Large intestine (tissue), 12 donors: ENCODE measurements around the gene OR52N1. TPM values are rescaled to one million over a fixed set of nuclear protein-coding genes. Genes with fewer than 3 reads are reported as not detected.

ENCODE experiments used
- DNase-seq, 2 donors: peaks; one replicate each; pipeline versions ENCODE4 v3.0.0 to v3.0.0-alpha.2; 2013
- H3K27ac ChIP-seq: one replicate; pipeline ENCODE4 v1.5.1; 2013; ENCODE audit warnings: low read length
- H3K27me3 ChIP-seq: 2 replicates; pipeline ENCODE4 v1.6.1; 2013; ENCODE audit warnings: low read length; ENCODE audit not compliant: control insufficient read depth, insufficient read depth
- H3K36me3 ChIP-seq: 2 replicates; pipeline ENCODE4 v1.6.1; 2013; ENCODE audit warnings: low read length; ENCODE audit not compliant: control insufficient read depth, insufficient read depth
- H3K4me1 ChIP-seq: one replicate; pipeline ENCODE4 v1.6.1; 2013; ENCODE audit warnings: low read length; ENCODE audit not compliant: control insufficient read depth, insufficient read depth
- H3K4me3 ChIP-seq: one replicate; pipeline ENCODE4 v1.5.1; 2013; ENCODE audit warnings: low read length
- H3K9me3 ChIP-seq: one replicate; pipeline ENCODE4 v1.6.1; 2013; ENCODE audit warnings: mild to moderate bottlenecking, low read depth, low read length, moderate library complexity; ENCODE audit not compliant: control insufficient read depth
- WGBS: methylation state at CpG from one replicate; pipeline ENCODE4 v1.1.5; 2013; ENCODE audit warnings: low lambda C conversion rate; ENCODE audit not compliant: insufficient coverage; 5-methylcytosine and 5-hydroxymethylcytosine counted together
- long read RNA-seq, 11 donors: transcript quantifications; one replicate each; lab custom pipeline, GENCODE V29; 2026
- polyA plus RNA-seq: library from polyadenylated mRNA; unstranded; fragments of 120-200 nt; gene quantifications from one replicate; pipeline ENCODE4 v1.2.1, GENCODE V29; 2013

OR52N1 gene
- not detected for polyA plus RNA-seq
- long read RNA-seq, donor 1: 0 reads
- long read RNA-seq, donor 2: 0 reads
- long read RNA-seq, donor 3: 0 reads
- long read RNA-seq, donor 4: 0 reads
- long read RNA-seq, donor 5: 0 reads
- long read RNA-seq, donor 6: 0 reads
- long read RNA-seq, donor 7: 0 reads
- long read RNA-seq, donor 8: 0 reads
- long read RNA-seq, donor 9: 0 reads
- long read RNA-seq, donor 10: 0 reads
- long read RNA-seq, donor 11: 0 reads

GRCh38 chr11:5791165-5791564 is at the start of gene OR52N1:
Gene OR52N1 (minus strand): TSS chr11:5791265. CDS start chr11:5788816, 2,449 bp downstream.
- Histone ChIP-seq H3K27me3 (no peaks in the 10 kb centered on the region), H3K36me3 (no peaks in the 10 kb centered on the region), H3K4me1 (no peaks in the 10 kb centered on the region), H3K27ac (no peak within 1 kb of the TSS), H3K4me3 (no peak within 1 kb of the TSS), H3K9me3 (no peaks in the 10 kb centered on the region)
- no CpG with 5 or more reads among the region's 3 CpGs for WGBS
- DNase-seq: no peak

- H3K4me3 ChIP-seq: no peak overlapping the region
- DNase-seq: no peak
- no peaks in the 10 kb centered on the region for H3K9me3 ChIP-seq
- no peak overlapping the region for H3K27ac ChIP-seq
- no peaks in the 10 kb centered on the region for H3K36me3 ChIP-seq
- no peaks in the 10 kb centered on the region for H3K27me3 ChIP-seq
- H3K4me1 ChIP-seq: no peaks in the 10 kb centered on the region
- 87% methylated on average over 2 of the region's 2 CpGs for WGBS
These were observed 46.6 kb upstream of the OR52N1 start for GRCh38 chr11:5837695-5838094.

DNA sequence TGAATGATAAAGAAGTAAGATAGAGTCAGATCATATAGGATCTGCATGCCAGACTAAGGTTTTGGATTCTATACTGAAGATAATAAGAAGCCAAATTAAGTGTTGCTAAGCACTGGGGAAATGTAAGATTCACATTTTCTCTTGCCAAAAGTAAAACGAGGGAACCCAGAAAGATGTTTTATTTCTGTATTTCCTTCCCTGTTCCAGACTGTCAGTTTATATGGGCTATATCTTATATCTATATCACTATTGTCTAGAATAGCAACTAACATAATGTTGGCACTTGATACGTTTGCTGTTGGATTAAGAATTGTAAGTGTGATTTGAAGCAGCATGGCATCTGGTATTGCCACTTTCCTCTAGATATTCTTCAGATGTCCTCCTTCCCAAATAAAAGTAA is 42.4 kb upstream of the OR52N1 start:
- Histone ChIP-seq H3K4me1 (no peaks in the 10 kb centered on the region), H3K36me3 (no peaks in the 10 kb centered on the region), H3K27ac (no peak overlapping the region), H3K4me3 (no peak overlapping the region), H3K27me3 (no peaks in the 10 kb centered on the region), H3K9me3 (no peaks in the 10 kb centered on the region)
- no CpG with 5 or more reads among the region's 2 CpGs for WGBS
- DNase-seq: no peak

DNA sequence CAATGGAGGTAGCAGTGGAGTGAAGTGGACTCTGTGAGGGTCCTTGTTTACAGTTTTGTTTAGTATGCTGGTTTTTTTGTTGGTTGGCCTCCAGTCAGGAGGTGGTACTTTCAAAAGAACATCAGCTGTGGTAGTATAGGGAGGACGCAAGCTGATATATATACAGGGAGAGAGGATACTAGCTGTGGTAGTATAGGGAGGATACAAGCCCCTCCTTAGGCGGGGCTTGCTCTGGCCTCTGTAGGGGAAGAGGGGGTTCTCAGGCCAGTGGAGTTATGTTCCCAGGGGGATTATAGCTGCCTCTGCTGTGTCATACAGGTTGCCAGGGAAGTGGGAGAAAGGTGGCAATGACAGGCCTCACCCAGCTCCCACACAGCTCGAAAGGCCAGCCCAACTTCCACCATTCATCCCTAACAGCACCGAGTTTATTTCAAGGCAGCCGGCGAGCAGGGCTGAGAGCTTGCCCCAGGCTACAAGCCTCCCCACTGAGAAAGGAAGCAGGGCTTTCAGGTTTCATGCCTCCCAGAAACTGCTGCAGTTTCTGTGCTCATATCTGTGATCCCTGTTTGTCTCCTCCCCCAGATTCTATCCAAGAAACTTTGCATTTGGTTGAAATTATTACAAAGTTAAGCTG is 40.2 kb upstream of the OR52N1 start:
- no peaks in the 10 kb centered on the region for H3K27me3 ChIP-seq
- no peaks in the 10 kb centered on the region for H3K9me3 ChIP-seq
- DNase-seq: no peak
- H3K4me3 ChIP-seq: no peak overlapping the region
- H3K4me1 ChIP-seq: no peaks in the 10 kb centered on the region
- no peaks in the 10 kb centered on the region for H3K36me3 ChIP-seq
- 100% methylated on average over 1 of the region's 6 CpGs for WGBS
- no peak overlapping the region for H3K27ac ChIP-seq

DNA sequence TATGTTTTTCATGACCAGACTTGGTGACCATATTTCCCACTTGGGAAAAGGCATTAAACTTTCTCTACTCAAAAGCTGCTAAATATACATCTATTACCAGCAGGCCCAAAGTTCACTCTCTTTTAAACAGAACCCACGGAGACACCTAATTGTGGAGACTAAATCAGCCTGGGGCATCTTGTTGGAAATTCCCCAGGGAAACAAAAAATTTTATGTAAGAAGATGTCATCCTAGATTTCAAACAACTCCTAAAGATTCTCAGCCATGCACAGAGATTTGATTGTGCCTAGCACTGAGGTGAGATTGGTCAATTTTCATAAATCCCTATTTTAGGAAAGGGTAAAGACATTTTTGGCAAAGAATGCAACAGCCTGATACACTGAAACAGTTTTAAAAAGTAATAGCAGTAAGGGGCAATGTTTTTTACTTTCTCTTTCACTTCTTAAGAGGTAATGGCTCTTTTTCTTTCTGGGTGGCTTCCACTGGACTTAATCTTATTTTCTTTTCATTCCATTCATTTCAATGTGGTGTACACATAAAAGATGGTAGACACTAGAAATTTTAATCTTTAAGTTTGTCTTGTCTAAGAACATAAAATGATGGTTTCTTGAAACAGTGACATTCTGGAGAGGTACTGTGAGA is 27.3 kb upstream of the OR52N1 start:
- Histone ChIP-seq H3K9me3 (no peaks in the 10 kb centered on the region), H3K27me3 (no peaks in the 10 kb centered on the region), H3K4me1 (no peaks in the 10 kb centered on the region), H3K4me3 (no peak overlapping the region), H3K36me3 (no peaks in the 10 kb centered on the region), H3K27ac (no peak overlapping the region)
- no CpG with 5 or more reads among the region's 1 CpG for WGBS
- no peak for DNase-seq

DNA sequence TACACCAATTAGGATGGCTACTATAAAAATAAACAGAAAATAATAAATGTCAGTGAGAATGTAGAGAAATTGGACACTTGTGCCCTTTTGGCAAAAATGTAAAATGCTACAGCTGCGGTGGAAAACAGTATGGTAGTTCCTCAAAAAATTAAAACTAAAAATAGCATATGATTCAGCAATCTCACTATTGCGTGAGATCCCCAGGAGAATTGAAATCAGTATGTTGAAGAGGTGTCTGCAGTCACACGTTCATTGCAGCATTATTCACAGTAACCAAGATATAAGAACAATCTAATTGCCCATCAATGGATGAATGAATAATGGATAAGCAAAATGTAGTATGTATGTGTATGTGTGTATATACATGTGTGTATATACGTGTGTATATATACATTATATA is 24.5 kb upstream of the OR52N1 start:
- no peak overlapping the region for H3K4me3 ChIP-seq
- H3K36me3 ChIP-seq: no peaks in the 10 kb centered on the region
- WGBS: 63% methylated on average over 2 of the region's 4 CpGs
- H3K4me1 ChIP-seq: no peaks in the 10 kb centered on the region
- H3K27ac ChIP-seq: no peak overlapping the region
- H3K27me3 ChIP-seq: no peaks in the 10 kb centered on the region
- no peak for DNase-seq
- H3K9me3 ChIP-seq: no peaks in the 10 kb centered on the region

- Histone ChIP-seq H3K27me3 (peaks cover 7% of the 10 kb centered on the region), H3K4me3 (no peak overlapping the region), H3K36me3 (no peaks in the 10 kb centered on the region), H3K4me1 (no peaks in the 10 kb centered on the region), H3K27ac (no peak overlapping the region), H3K9me3 (no peaks in the 10 kb centered on the region)
- 72% methylated on average over 3 of the region's 6 CpGs for WGBS
- DNase-seq: no peak
These were observed 19.1 kb upstream of the OR52N1 start for GRCh38 chr11:5809905-5810795.

GRCh38 chr11:5809122-5809519 is 18.1 kb upstream of the OR52N1 start:
- DNase-seq: no peak
- Histone ChIP-seq H3K27ac (no peak overlapping the region), H3K27me3 (peaks cover 7% of the 10 kb centered on the region), H3K9me3 (no peaks in the 10 kb centered on the region), H3K4me3 (no peak overlapping the region), H3K4me1 (no peaks in the 10 kb centered on the region), H3K36me3 (no peaks in the 10 kb centered on the region)
- WGBS: 64% methylated on average over 3 of the region's 5 CpGs

DNA sequence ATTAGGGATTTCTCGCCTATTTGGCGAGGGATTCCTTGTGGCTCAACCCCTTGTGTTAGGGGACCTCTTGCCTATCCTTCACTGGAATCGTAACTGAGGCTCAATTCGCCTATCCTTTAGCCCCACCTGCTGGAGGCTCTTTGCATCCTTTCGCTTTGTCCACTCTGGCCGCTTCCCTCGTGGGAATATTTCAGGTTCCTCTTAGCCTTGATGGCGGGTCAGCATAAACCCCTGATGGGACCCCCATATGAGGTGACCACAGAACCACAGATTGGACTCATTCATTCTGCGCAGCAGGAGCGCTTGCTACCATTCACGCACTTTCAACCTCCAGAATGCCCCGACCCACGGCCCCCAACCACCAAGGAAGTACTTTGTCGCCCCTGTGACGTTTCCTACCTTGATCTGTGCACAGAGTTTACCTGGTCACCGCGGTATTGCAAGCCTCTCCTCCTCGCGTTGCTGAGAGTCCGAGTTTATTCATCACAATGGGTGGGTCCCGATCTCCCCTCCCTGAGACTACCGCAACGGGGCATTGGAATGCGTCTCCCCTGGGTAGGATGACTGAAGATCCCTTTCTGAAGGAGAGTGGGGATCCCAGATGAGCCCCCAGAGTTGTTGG is 17.5 kb upstream of the OR52N1 start, which contains the start of gene OR52N2:
Gene OR52N2 (plus strand): TSS at position 425 of the 622 bp plus-strand sequence. CDS start 11,412 bp downstream, outside the sequence.
- H3K27ac ChIP-seq: no peak within 1 kb of the TSS
- H3K4me1 ChIP-seq: no peaks in the 10 kb centered on the region
- peak within 1 kb of the TSS; percentile 17 for H3K4me3 ChIP-seq
- no peaks in the 10 kb centered on the region for H3K9me3 ChIP-seq
- WGBS: no CpG with 5 or more reads among the region's 24 CpGs
- H3K27me3 ChIP-seq: peaks cover 7% of the 10 kb centered on the region
- H3K36me3 ChIP-seq: no peaks in the 10 kb centered on the region
- peak; percentile 51 to 53 for DNase-seq

DNA sequence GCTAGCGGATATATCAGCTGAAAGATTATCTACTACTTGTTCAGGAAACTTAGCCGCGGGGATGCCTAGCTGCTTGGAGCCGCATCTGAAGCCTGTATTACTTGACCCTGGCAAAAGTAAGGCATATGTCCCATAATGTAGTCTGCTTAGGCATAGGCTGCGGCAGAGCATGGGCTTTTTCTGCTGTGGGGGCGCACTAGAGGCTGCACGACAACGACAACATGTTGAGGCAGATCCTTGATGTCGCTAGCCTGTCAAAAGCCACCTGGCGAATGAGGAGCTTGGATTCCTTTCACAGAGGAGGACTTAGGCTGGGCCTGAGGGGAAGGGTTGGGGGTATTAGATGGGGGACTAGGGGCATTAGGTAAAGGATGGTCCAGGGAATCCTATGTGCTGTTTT is 16.5 kb upstream of the OR52N1 start:
- Histone ChIP-seq H3K27ac (no peak overlapping the region), H3K4me1 (no peaks in the 10 kb centered on the region), H3K36me3 (no peaks in the 10 kb centered on the region), H3K27me3 (peaks cover 7% of the 10 kb centered on the region), H3K9me3 (no peaks in the 10 kb centered on the region), H3K4me3 (no peak overlapping the region)
- DNase-seq: no peak
- whole genome bisulfite sequencing: no CpG with 5 or more reads among the region's 10 CpGs
